GM19372 (cell line): ENCODE results near the gene VSTM1.
"Not testable (repeated sequence)": the region's sequence is repeated elsewhere in the genome, so short reads cannot be mapped to it uniquely, and the experiment has no call there.

ENCODE experiments used
- ATAC-seq: cut with Tn5 transposase; IDR thresholded peaks from one replicate; pipeline ENCODE4 v1.9.1; 2021; ENCODE audit warnings: mild to moderate bottlenecking, low read depth, moderate library complexity; ENCODE audit not compliant: unreplicated experiment

Gene VSTM1

GRCh38 chr19:54063350-54064116 lies at the start of gene VSTM1:
Gene VSTM1, minus strand, starts transcription at chr19:54063897. Its CDS starts 120 bp downstream, at chr19:54063777.
- ATAC-seq, result no peak

GRCh38 chr19:54109651-54110050 lies 46.0 kb upstream of the VSTM1 start:
- ATAC-seq, result no peak

- ATAC-seq, result no peak
Observed at GRCh38 chr19:54108496-54108895, 44.8 kb upstream of the VSTM1 start.

GRCh38 chr19:54107876-54108490 lies 44.3 kb upstream of the VSTM1 start:
- ATAC-seq, result no peak

- ATAC-seq, result no peak
Observed at GRCh38 chr19:54106716-54107115, 43.0 kb upstream of the VSTM1 start.

GRCh38 chr19:54105796-54106195 lies 42.1 kb upstream of the VSTM1 start:
- ATAC-seq, result no peak

- no peak for ATAC-seq
Observed at GRCh38 chr19:54104998-54105715, 41.5 kb upstream of the VSTM1 start.

GRCh38 chr19:54102421-54103169 lies 38.9 kb upstream of the VSTM1 start, which contains the start of gene NDUFA3:
Gene NDUFA3, plus strand, starts transcription at chr19:54102855. Its CDS starts 24 bp downstream, at chr19:54102879.
- peak; percentile 98 for ATAC-seq

GRCh38 chr19:54100561-54100960 lies 36.9 kb upstream of the VSTM1 start, which contains the start of gene OSCAR:
Gene OSCAR, minus strand, starts transcription at chr19:54100803. Its CDS starts 11 bp downstream, at chr19:54100792.
- no peak for ATAC-seq

GRCh38 chr19:54099903-54100255 lies 36.2 kb upstream of the VSTM1 start:
- not testable (repeated sequence) for ATAC-seq

- no peak for ATAC-seq
Observed at GRCh38 chr19:54099190-54099902, 35.6 kb upstream of the VSTM1 start.

GRCh38 chr19:54096617-54097106 lies 33.0 kb upstream of the VSTM1 start:
- no peak for ATAC-seq

GRCh38 chr19:54095859-54096616 lies 32.3 kb upstream of the VSTM1 start:
- not testable (repeated sequence) for ATAC-seq

GRCh38 chr19:54095136-54095858 lies 31.6 kb upstream of the VSTM1 start:
- no peak for ATAC-seq

- no peak for ATAC-seq
Observed at GRCh38 chr19:54094426-54095000, 30.8 kb upstream of the VSTM1 start.

- no peak for ATAC-seq
Observed at GRCh38 chr19:54084410-54084809, 20.7 kb upstream of the VSTM1 start.

GRCh38 chr19:54081032-54081431 lies 17.3 kb upstream of the VSTM1 start, which contains the start of gene TARM1:
Gene TARM1, minus strand, starts transcription at chr19:54081365. Its CDS starts 25 bp downstream, at chr19:54081340.
- no peak for ATAC-seq

- no peak for ATAC-seq
Observed at GRCh38 chr19:54077334-54077733, 13.6 kb upstream of the VSTM1 start.
